ENCODE measurements around the gene ALLC.

- no peak for TF ChIP-seq CTCF (IDR thresholded peaks at IDR 0.05; ENCODE audit: low read depth, low read length)
- no peak for TF ChIP-seq EZH2phosphoT487 (IDR thresholded peaks at IDR 0.05; ENCODE audit: low read depth)
Observed at GRCh38 chr2:3631161-3631850, 26.7 kb upstream of the ALLC start.
